Endometrial microvascular endothelial cells (primary cell): ENCODE data around the gene PHF12. TPM values are rescaled to one million over a fixed set of nuclear protein-coding genes. Genes with fewer than 3 reads are reported as not detected.

Experiments
- in situ Hi-C: cut with HindIII; loops from 2 replicates; pipeline ENCODE4 v1.10.0; 2017; ENCODE audit warnings: low sequenced_read_pairs, low pct_unique_long_range_greater_than_20kb; ENCODE audit errors: inconsistent ontology term
- total RNA-seq: library from RNA; depleted of rRNA; stranded (reverse); fragments of >200 nt; gene quantifications from one replicate; pipeline ENCODE4 v1.2.3, GENCODE V29; 2015; ENCODE audit errors: inconsistent ontology term

The PHF12 gene
- 14.4 TPM for total RNA-seq

DNA sequence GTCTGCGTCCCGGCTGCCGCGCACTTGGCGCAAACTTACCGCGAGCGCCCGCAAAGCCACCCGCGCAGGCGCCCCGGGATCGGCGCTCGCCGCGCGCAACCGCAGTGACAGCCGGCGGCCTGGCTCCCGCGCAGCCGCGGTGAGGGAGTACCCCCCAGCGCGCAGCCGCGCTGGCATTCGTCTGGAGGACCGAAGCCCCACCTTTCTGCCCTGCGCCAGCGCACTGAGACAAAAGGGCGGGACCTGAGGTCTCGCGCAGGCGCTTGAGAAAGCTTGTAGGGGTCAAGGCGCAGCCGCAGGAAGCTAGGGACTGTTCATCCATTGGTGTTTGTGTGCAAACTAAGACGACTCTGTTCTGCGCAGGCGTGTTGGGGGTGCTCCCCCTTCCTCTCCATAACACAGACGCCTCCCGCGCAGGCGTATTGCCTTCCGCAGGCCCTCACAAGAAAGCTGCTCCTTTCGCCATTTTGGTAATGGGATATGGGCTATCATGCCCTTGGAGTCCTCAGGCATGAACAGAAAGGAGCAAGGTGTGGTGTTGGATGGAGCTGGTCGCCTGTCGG is at the start of gene PHF12:
TSS of gene PHF12 (minus strand) at position 91 of the 563 bp plus-strand sequence. CDS start 558 bp downstream, outside the sequence.
- in situ Hi-C loops = no loop called here

DNA sequence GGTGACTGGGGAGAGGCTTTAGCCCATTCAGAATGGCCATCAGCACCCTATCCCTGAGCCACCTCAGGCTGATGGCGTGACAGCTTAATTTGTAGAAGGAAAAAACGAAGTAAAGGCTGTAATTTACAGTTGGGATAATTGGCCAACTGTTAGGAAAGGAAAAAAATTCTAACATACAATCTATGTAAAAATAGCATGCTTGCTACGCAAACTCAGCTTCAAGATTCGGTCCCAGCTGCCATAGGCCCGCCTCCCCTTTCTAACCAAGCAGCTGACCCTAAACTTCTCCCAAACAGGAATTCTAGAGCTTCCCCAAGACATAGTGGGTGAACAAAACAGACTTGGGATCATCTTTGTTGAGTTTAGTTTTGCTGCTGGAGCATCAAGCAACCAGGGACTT is 49.7 kb upstream of the PHF12 start:
- in situ Hi-C loops = no loop called here

DNA sequence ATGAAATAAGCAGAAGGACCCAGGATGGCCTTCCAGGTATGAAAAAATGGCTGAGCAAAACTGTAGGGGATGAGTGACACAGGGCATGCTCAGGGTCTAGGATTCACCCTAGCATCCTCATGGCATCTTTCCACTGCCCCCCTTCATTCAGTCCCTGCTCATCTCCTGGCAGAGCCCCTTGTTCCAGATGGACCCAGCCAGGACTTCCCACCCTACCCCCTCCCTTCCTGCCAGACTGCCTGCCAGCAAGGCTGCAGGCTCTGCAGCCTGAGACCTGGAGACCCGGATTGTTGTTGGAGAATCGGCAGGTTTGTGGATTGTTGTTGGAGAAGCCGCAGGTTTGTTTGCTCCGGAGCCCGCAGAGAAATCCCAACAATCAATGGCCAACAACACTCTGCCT is 47.9 kb upstream of the PHF12 start:
- in situ Hi-C loops = no loop called here

DNA sequence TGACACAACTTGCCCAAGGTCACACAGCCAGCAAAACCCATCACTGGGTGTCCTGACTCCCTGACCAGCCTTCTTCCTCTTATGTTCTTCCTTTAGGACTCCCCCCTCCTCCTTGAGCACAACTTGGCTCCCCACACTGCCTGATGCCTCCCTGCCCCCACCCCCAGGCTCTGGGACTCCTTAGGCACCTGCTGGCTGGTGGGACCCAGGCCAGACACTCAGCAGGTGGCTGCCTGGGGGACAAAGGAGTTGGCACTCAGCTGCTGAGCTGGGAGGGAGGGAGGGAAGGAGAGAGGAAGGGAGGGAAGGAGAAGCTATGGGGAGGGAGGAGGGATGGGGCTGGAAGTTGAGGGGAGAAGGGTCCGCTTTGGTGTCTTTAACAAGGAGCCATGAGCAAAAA is 46.5 kb upstream of the PHF12 start:
- in situ Hi-C loops = no loop called here

DNA sequence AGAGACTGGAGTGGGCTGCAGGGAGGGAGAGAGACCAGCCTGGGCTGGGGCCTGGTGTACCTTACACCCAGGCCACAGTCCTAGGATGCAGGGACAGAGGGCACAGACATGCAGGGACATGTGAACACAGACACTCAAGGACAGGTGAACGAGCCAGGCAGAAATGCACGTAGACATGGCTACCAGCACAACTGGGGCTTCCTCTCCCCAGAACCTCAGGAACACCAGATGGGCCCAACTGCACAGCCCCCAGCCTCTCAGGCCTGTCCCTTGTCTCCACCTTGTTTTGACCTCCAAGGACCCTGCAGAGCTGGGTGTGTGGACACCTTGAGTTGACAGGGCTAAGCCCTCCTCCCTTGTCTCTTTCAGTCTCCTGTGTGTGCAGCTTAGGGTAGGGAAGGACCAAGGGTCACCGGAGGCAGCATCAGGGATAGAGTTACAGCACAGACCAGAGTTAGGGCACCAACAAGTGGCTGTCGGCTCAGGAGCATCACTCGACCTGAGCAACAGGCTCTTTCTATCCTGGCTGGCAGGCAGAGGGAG is 45.3 kb upstream of the PHF12 start:
- in situ Hi-C loops = no loop called here

DNA sequence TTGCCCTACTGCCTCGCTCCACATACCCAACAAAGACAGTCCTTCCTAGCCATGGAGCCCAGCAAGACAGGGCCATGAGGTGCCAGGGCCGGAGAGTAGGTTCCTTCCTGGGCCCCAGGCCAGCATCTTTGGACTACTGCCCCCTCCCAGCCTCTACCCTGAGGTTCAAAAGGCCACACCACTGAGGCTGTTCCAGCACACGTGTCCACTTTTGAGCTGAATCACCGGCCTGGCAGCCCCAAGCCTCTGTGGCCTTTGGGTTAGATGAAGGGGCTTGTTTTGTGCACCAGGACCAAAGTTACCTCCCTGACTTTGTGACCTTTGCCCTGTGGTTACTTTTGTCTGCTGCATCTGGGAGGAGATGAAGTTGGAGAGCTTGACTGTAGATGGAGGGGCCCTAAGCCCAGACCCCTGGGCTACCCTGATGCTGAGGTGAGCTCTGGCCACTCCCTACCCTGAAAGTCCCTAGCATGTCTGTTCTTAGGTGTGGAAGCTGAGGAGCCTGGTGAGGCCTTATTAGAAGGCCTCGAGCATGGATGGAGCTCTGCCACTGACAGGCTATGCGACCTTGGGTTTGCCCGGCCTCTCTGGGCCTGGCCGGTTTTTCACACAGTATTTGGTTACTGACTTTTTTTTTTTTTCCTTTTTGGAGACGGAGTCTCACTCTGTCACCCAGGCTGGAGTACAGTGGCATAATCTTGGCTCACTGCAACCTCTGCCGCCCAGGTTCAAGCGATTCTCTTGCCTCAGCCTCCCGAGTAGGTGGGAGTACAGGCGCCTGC is 42.5 kb upstream of the PHF12 start:
- in situ Hi-C loops = no loop called here

DNA sequence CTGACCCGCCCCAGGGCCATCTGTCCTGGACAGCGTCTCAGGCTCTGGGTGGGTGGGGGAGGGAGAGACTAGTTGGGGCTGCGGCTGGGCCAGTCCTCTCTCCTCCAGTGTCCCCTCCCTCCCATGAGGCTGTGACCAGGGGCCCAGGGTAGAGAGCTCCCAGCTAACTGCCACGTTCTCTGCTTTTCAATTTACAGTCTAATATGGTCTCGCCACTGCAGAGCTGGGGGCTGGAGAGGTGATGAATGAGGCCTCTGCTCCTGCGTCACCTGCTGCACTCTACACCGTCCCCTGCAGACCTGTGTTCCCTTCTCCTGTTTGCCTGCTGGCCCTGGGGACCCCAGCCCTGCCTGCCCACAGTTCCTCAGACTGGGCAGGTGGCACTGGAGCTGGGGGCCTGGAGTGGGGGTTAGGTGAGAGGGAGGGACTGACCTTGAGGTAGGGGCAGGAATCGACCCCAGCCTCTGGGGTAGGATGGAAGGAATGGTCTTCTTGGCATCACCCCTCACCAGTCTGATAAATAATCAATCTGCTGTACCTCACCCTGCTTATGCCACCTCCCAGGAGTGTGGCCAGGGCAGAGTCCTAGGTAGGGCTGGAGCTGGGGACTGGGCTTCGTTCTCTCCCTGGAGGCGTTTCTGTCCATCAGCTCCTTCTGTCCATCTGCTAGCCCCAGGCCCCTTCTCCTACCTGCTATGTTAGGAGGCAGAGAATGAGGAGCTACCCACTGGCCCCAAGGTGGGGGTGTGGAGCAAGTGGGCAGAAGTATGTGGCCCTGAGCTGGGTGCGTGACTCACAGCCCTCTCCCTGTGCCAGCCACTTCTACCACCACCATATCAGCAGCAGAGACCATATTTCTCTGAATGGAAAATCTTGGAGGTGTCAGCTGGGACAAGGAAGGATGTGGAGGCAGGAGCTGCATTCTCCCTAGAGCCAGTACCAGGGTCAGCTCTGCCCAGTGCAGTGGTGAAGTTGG is 41.6 kb upstream of the PHF12 start:
- in situ Hi-C loops = no loop called here

DNA sequence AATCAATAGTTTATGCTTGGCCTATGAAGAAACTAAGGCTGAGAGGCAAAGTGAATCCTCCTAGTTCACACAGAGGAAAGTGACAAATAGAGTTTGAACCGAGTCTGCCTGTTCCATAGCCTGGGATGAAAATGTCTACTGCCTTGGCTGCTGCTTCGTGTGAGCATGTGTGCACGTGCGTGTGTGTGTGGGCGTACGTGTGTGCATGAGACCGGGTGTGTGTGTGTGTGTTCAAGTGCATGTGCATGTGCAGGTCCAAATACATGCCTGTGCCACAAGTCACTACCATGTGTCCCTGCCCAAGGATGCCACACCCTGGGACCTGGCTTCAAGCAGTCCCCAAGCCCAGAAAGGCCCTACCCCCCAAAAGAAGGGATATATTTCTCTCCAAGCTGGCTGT is 40.9 kb upstream of the PHF12 start:
- in situ Hi-C loops = no loop called here

DNA sequence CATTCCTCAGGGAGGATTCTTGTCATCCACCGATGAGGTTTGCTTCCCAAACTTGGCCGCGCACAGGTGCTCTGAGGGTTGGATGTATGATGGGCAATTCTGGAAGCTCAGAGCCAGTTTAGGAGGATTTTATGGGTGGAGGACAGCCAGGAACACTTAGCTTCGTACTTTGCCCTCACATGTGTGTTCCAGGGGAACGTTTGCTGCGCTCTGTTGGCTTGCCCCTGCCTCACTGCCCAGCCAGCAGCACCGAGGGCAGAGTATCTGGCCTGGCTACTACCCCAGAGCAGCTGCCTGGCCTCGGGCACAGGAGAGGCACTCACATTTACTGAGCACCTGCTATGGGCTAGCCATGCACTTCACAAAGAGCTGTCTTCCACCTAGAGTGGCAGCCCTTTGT is 40.5 kb upstream of the PHF12 start:
- in situ Hi-C loops = no loop called here

DNA sequence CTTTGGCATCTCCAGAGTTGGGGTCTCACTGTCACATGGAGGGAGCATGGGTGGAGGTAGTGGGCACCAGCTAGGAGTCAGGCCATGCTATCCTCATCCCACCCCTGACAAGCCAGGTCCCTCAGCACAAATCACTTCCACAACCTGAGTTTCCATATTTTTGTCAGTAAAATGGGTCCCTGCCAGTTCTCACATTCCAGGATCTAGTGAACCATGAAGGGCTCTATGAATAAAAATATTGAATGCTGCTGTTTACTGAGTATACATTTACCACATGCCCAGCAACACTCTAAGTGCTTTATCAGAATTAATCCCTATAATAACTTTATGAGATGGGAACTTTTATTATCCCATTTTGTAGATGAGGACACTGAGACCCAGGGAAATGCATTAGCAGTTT is 37.7 kb upstream of the PHF12 start:
- in situ Hi-C loops = no loop called here

DNA sequence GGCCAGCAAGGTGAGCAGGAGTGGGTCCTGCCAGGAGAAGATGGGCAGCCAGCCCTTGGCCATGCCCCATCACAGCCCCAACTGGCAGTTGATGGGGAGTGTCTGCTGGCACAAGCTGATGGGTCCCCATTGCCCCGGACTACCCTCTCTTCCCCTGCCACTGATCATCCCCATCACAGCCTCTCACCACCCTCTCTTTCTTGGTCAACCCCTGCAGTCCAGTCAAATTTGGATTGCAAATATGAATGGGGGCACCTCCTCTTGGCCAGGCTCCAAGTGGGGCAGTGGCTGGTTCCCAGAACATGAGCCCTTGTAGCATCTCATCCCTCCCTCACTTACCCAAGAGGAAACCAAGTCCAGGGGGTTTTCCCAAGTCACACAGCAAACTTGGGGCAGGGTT is 37.2 kb upstream of the PHF12 start:
- in situ Hi-C loops = no loop called here

DNA sequence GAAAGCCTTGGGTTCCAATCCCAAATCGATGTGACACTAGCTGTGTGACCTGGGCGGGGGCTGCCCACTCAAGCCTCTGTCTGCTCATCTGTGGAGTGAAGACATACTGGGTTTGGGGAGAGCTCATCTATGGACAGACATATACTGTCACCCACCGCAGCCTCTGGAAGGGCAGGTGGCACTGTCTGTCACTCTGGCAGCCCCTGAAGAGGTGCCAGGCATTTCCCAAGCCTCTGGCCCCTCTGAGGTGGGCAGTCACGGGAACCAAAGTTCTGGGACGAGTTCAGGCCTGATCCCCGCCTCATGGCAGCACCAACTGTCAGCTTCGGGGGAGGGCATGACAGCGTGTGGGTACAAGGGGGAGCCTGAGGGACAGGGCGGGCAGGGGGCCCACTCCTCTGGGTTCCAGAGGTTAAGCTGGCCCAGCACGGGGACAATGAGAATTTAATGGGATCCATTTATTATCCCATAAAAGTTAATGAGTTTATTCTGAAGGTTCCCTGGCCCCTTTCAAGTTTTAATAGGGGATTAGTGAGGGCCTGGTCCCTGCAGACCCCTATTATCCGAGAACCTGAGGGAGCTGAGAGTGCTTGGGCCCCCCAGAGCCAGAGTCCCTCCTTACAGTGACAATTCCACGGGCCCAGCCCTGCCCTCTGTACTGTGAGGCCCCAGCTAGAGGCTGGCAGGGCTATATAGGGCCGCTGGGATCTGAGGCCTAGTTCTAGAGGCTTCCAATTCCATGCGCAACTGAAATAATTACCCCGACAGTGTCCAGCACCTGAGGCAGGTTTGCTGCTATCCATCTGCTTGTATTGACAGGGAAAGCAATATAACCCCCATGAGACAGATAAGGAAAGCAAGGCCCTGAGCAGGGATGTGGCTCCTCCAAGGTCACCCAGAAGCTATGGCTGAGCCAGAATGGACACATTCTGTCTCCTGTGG is 35.7 kb upstream of the PHF12 start:
- in situ Hi-C loops = no loop called here

DNA sequence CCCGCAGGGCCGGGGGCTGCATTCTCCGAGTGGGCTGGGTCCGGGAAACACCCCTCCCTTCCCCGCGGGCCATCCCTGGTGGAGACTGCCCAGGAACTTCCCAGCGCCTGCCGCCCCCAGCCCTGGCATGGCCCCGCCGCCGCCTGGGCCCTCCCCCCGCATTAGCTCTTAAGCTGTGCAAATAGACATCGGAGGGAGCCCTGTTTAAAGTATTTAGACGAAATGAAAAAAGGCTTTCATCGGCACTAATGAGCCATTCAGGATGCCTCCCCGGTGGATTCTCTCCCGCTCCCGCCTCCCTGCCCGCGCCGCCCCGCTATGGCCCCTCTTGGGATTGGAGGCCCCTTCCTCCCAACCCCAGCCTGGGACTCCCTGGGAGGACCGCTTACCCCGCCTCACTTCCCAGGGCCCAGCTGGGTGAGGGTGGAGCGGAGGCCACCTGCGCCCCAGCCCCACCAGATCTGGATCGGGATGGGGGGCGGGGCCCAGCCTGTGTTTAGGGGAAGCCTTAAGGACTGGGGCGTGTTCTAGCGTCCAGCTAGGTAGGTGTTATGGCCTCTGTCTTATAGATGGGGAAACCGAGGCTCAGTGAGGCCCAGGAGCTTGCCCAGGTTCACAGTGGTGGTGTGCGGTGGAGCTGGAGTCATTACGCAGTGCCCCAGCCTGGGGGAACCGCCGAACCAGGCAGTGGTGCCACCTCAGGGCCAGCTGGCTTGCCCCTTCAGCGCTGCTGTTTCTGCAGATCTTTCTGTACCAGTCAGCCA is 34.8 kb upstream of the PHF12 start:
- in situ Hi-C loops = no loop called here

DNA sequence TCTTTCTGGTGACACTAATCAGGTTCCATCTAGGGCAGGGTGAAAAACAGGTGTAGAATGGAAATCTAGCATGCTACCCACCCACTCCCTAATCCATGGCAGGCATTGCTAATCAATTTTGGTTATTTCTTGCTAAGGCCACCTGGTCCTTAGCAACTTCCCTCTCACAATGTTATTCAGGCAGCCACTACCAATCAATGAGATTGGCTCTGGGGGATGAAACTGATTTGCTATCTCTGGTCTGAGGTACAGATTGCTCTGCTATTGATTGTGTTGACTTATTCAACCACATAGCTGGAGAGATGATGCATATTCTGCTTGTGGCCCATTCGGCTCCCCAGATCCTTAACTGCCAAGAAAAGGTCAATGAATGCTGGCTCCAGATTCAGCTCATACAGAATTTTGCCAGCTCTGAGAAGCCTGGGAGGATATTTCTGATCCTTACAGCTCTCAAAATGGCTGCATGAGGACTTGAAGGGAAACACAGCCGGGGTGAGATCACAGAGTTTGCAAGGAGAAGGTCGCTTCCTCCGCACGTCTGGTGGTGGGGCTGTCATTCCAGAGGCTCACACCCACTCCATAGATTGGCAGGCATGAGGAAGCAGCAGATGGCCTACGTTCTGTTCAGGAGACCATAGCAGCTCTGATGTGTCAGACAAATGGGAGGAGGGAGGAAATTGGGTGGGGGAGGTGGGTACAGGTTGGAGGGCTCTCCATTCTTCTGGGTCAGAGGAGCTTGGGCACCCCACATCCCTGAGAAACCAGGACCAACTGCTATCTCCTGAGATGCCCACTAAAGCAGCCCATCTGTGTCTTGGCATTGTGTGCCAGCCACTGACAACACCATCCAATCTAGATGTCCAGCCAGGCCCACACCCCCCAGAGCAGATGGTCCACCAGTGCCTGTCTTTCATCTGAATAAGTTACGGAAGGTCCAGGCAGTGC is 32.2 kb upstream of the PHF12 start:
- in situ Hi-C loops = no loop called here

DNA sequence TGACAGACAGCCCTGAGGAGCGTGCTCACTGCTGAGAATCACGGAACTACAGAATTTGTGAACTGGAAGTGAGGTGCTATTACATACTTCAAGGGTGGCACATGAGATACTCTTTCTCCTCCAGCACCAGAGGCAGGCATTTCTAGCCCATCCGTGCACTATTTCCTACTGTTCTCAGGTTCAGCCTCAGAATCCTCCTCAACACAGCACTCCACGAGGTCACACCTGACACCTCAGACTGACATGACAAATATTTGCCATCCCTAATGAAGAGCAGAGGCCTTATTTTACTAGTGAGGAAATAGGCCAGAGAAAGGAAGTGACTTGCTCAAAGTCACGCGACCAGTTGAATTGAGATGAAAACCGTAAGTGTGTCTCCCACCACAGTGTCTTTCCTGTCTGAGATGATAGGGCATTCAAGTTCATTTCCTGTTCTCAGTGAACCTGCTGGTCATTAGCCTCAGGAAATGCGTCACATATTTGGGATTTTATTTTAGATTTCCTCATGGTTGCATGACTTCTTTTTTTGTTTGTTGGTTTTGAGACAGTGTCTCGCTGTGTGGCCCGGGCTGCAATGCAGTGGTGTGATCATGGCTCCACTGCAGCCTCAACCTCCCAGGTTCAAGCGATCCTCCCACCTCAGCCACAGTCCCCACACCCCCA is 30.9 kb upstream of the PHF12 start:
- in situ Hi-C loops = no loop called here

DNA sequence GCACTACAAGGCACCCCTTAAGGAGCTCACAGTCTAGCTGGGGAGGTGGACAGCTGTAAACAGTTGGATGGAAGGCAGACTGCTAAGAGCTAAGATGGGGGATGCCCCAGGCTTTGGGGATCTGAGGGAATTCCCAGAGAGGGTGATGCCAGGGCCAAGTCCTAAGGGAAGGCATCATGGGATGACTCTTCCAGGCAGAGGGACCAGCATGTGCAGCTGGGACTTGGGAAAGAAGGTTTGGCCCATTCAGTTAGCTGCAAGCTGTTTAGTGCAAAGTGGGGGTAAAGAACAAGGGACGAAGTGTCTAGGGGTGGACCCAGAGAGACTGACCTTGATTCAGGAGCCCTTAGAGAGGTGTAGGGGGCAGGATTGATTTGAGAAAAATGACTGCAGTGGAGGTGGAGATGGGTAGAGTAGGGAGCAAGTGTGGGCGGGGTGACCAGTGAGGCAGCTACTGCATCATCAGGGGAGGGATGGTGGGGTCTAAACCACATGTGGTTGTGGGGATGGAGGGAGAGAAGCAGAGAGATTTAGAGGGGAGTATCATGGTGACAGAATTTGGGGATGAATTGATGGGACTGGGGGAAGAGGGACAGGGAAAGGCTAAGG is 27.1 kb upstream of the PHF12 start:
- in situ Hi-C loops = no loop called here
